ENCODE measurements around the gene DGLUCY.
"Not testable (repeated sequence)": the region's sequence is repeated elsewhere in the genome, so short reads cannot be mapped to it uniquely, and the experiment has no call there.

Gene DGLUCY

GRCh38 chr14:91261986-91262549, 148.2 kb downstream of the DGLUCY start:
- DNase-seq, result no peak

DNA sequence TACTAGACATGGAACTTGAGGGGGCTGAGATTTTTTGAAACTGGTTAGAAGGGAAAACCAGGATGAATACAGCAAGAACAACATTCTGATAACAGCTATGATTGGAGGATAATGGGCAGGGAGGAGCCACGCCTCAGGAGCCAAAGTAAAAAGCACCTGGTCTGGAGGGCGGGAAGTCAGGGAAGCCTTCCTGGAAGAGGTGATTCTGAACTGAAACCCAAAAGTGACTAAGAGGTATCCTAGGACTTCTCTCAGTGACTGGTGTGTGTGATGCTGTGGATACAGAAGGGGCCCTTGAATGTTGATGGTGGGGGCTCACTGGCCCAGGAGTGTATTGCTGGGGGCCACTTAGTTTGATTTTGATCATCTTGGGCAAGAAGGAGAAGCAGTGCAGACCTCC, 149.5 kb downstream of the DGLUCY start:
- no peak for DNase-seq

DNA sequence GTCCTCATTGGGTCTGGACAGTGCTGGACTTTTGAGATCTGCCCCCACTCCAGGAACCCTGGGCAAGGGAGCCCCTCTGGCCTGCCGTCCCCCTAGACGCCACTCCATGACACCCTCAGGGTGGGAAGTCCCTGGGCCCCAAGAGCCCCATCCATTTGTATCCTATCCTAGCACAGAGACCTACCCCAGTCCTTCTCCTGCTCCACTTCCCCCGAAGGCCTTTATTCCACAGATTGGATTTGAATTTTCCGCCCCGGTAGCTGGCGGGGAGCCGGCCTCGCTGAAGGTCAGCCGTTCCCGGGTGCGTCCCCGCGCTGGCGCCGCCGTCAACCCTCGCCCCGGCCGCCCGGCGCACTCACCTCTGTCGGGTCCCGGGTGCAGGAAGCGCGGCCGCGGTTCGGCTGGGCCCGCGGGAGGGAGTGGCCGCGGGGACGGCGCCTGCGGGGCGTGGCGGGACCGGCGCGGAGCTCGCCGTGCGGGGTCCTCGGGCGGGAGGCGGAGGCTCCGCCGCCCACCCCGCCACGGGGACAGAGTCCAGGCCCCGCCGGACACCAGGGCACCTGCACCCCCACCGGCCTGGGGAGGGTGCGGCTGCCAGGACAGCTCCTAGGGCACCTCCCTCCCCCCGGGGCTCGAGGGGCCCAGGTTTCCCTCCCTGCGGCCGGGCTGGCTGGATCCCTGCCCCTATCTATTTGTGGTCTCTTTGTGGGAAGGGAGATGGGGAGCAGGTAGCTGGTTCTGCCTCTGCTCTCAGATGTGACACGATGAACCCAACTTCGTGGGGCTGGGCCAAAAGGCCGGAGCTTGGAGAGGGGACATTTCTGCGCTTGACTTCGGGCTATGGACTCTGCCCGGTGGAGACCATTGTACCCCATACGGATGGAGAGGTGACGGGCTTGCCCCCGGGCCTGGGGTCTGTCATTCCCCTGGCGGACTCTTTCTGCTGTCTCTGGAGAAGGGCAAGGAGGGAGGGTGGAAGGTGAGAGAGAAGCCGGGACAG, 150.6 kb downstream of the DGLUCY start:
- DNase-seq, result no peak

- DNase-seq, result no peak
Observed at GRCh38 chr14:91265404-91265803, 151.5 kb downstream of the DGLUCY start.

DNA sequence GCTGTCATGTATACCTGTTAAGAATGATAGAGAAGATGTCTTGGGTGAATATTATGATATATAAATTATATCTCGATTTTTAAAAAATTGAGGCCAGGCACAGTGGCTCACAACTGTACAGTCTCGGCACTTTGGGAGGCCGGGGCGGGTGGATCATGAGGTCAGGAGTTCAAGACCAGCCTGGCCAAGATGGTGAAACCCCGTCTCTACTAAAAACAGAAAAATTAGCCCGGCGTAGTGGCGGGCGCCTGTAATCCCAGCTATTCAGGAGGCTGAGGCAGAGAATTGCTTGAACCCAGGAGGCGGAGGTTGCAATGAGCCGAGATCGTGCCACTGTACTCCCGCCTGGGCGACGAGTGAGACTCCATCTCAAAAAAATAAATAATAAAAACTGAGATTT, 152.4 kb downstream of the DGLUCY start:
- DNase-seq, result not testable (repeated sequence)

DNA sequence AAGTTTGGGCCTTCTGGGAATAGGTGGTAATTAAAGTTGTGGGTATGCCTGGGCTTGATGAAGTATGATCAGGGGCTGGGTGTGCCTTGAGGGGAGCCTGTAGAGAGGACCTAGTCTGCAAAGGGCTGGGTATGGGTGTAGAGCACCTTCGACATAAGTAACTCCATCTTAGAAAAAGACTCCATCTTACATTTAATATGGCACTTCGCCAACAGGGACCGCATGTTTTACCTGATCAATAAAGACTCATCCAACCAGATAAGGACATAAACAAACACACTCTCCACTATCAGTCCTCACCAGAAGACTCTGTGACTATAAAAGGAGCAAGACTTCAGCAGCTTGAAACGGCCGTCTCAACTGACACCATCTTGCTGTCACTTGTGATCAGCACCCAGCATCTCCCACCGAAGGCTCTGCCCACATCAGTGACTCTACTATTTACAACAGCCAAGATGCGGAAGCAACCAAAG, 154.1 kb downstream of the DGLUCY start:
- DNase-seq, result no peak

GRCh38 chr14:91269076-91269991, 155.5 kb downstream of the DGLUCY start:
- no peak for DNase-seq

DNA sequence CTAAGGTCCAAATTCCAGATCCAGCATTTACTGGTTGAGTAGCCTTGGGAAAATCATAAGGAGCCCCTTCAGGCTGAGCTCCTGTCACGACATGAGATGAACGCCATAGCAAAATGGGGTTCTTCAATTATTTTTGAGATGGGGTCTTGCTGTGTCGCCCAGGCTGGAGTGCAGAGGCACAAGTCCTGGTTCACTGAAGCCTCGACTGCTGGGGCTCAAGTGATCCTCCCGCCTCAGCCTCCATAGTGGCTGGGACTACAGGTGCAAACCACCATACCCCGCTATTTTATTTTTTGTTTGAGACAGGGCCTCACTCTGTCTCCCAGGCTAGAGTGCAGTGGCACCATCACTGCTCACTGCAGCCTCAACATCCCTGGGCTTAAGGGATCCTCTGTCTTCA, 156.3 kb downstream of the DGLUCY start:
- DNase-seq, result no peak

DNA sequence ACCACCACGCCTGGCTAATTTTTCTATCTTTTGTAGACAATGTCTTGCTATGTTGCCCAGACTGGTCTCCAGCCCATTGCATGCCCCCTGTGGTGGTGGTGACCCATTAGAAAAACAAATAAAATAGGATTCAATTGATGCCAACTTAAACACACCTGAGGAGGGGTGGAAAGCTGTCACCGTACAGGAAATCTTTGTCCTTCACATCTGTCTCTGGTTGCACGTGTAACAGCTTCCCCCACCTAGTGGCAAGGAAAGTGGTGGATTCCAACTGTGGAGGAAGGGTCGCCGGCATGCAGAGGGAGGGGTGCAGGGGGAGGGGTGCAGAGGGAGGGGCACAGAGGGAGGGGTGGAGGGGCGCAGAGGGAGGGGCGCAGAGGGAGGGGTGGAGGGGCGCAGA, 156.7 kb downstream of the DGLUCY start:
- no peak for DNase-seq

GRCh38 chr14:91271639-91272038, 157.8 kb downstream of the DGLUCY start:
- no peak for DNase-seq

GRCh38 chr14:91272341-91273272, 158.7 kb downstream of the DGLUCY start:
- DNase-seq, result peak; percentile 72

GRCh38 chr14:91273273-91273884, 159.5 kb downstream of the DGLUCY start:
- DNase-seq, result no peak

DNA sequence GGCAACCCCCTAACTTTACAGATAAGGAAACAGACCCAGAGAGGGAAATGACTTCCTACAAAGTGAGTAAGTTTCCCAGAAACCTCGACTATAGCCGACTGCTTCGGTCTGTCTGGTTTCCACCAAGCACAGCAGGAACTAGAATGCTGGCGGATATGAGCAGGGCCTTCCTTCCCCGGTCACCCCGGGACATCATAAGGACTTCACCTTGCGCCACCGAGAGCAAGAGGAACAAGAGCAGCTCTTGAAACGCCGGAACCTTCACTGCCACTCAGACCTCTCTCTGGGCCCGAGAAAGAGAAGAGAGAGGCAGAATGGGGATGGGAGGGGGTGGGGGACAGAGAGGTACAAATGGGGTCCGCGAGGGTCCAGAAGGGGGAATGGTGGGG, 160.0 kb downstream of the DGLUCY start:
- DNase-seq, result no peak

DNA sequence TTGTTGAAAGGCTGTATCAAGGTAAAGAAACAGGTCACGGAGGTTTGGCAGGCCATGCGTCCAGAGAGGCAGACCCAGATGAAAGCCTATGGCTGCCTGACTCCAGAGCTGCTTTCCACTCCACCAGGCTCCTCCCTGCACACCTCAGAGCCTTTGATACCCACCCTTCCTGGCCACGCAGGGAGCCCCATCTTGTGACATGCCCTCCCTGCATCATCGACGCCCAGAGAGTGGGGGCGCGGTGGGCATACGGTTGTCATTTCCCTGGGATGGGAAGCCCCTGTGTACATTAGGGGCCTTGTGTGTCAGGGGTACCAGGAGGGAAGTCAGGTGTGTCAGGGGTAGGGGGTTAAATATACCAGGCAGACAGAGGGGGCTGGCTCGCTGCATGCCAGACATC, 160.9 kb downstream of the DGLUCY start:
- no peak for DNase-seq

Data from NCI-H2107 (cell line).